PC-9 (cell line): Measurements from ENCODE around the gene MNT.

Experiments used
- CTCF ChIP-seq: fragments of 200-600 bp; sonication (generic); conservative IDR thresholded peaks from 2 replicates; pipeline ENCODE4 v1.6.1; 2017; ENCODE audit warnings: mixed run types, antibody characterized with exemption, mild to moderate bottlenecking, moderate library complexity
- EZH2 ChIP-seq: fragments of 200-600 bp; sonication (generic); IDR thresholded peaks from 2 replicates; pipeline ENCODE4 v1.8.0; 2017; ENCODE audit warnings: antibody characterized with exemption, low read depth

- TF ChIP-seq CTCF = no peak
- TF ChIP-seq EZH2 = no peak
Observed at GRCh38 chr17:2385240-2386210, 15.3 kb downstream of the MNT start.
